ENCODE data around the gene TBL3. TPM values are rescaled to one million over a fixed set of nuclear protein-coding genes. Genes with fewer than 3 reads are reported as not detected.

Gene TBL3
- total RNA-seq, 1 donor from 2014 or later = 24.4 TPM

GRCh38 chr16:1998852-1999801, 27.3 kb downstream of the TBL3 start:
- Histone ChIP-seq H3K79me2 (ENCODE audit: insufficient read depth, low read length) (peaks cover 31% of the 10 kb centered on the region), H3K9ac (ENCODE audit: low read length) (no peak overlapping the region), H3K27ac (ENCODE audit: low read depth, low read length) (no peak overlapping the region), H3K4me2 (ENCODE audit: low read length) (no peak overlapping the region), H3K4me1 (ENCODE audit: insufficient read depth, low read length) (peaks cover 6% of the 10 kb centered on the region), H4K20me1 (ENCODE audit: insufficient read depth, low read length) (peaks cover 49% of the 10 kb centered on the region), H3K36me3 (ENCODE audit: insufficient read depth, low read length) (peaks cover 8% of the 10 kb centered on the region), H3K9me3 (ENCODE audit: insufficient read depth, low read depth, low read length) (no peaks in the 10 kb centered on the region), H3K27me3 (ENCODE audit: insufficient read depth, low read length) (no peaks in the 10 kb centered on the region), H2AFZ (ENCODE audit: low read depth, low read length) (no peak overlapping the region), H3K4me3 (ENCODE audit: insufficient read depth, low read depth, low read length) (no peak overlapping the region)
- no peaks in the 10 kb centered on the region for H3K27me3 Mint-ChIP-seq (ENCODE audit: low read depth, unreplicated experiment)
- peaks cover 9% of the 10 kb centered on the region for H3K36me3 Mint-ChIP-seq (ENCODE audit: low read depth, unreplicated experiment)
- no peaks in the 10 kb centered on the region for H3K9me3 Mint-ChIP-seq (ENCODE audit: unreplicated experiment)
- TF ChIP-seq CTCF (IDR thresholded peaks at IDR 0.05; ENCODE audit: insufficient read depth, low read depth, low read length) (no peak), EZH2 (IDR thresholded peaks at IDR 0.05; ENCODE audit: insufficient read depth, low read length) (no peak)
- DNase-seq (ENCODE audit: low read depth) = no peak
- no peak overlapping the region for H3K27ac Mint-ChIP-seq (ENCODE audit: unreplicated experiment)
- H3K4me1 Mint-ChIP-seq (ENCODE audit: low read depth, unreplicated experiment) = peaks cover 2% of the 10 kb centered on the region
- FAIRE-seq = no peak
- H3K4me3 Mint-ChIP-seq (ENCODE audit: unreplicated experiment) = no peak overlapping the region

- no peak for DNase-seq (ENCODE audit: low read depth)
- Histone ChIP-seq H3K36me3 (ENCODE audit: insufficient read depth, low read length) (peaks cover 8% of the 10 kb centered on the region), H3K79me2 (ENCODE audit: insufficient read depth, low read length) (peaks cover 40% of the 10 kb centered on the region), H3K9me3 (ENCODE audit: insufficient read depth, low read depth, low read length) (no peaks in the 10 kb centered on the region), H3K27me3 (ENCODE audit: insufficient read depth, low read length) (no peaks in the 10 kb centered on the region), H4K20me1 (ENCODE audit: insufficient read depth, low read length) (peaks cover 57% of the 10 kb centered on the region), H3K27ac (ENCODE audit: low read depth, low read length) (no peak overlapping the region), H3K4me2 (ENCODE audit: low read length) (no peak overlapping the region), H3K4me3 (ENCODE audit: insufficient read depth, low read depth, low read length) (no peak overlapping the region), H3K4me1 (ENCODE audit: insufficient read depth, low read length) (peaks cover 14% of the 10 kb centered on the region), H3K9ac (ENCODE audit: low read length) (no peak overlapping the region), H2AFZ (ENCODE audit: low read depth, low read length) (no peak overlapping the region)
- peaks cover 9% of the 10 kb centered on the region for H3K36me3 Mint-ChIP-seq (ENCODE audit: low read depth, unreplicated experiment)
- no peak overlapping the region for H3K27ac Mint-ChIP-seq (ENCODE audit: unreplicated experiment)
- H3K4me3 Mint-ChIP-seq (ENCODE audit: unreplicated experiment) = no peak overlapping the region
- no peaks in the 10 kb centered on the region for H3K27me3 Mint-ChIP-seq (ENCODE audit: low read depth, unreplicated experiment)
- H3K4me1 Mint-ChIP-seq (ENCODE audit: low read depth, unreplicated experiment) = peaks cover 2% of the 10 kb centered on the region
- no peak for FAIRE-seq
- no peak for TF ChIP-seq EZH2 (IDR thresholded peaks at IDR 0.05; ENCODE audit: insufficient read depth, low read length)
- no peaks in the 10 kb centered on the region for H3K9me3 Mint-ChIP-seq (ENCODE audit: unreplicated experiment)
Observed at GRCh38 chr16:1999866-2000514, 28.1 kb downstream of the TBL3 start.

GRCh38 chr16:2001035-2001434, 29.2 kb downstream of the TBL3 start:
- H3K27me3 Mint-ChIP-seq (ENCODE audit: low read depth, unreplicated experiment) = no peaks in the 10 kb centered on the region
- H3K79me2 ChIP-seq (ENCODE audit: insufficient read depth, low read length) = peaks cover 50% of the 10 kb centered on the region
- no peak overlapping the region for H3K4me3 Mint-ChIP-seq (ENCODE audit: unreplicated experiment)
- no peak for TF ChIP-seq CTCF (IDR thresholded peaks at IDR 0.05; ENCODE audit: insufficient read depth, low read depth, low read length)
- no peak for TF ChIP-seq EZH2 (IDR thresholded peaks at IDR 0.05; ENCODE audit: insufficient read depth, low read length)
- FAIRE-seq = no peak
- no peak overlapping the region for H3K27ac Mint-ChIP-seq (ENCODE audit: unreplicated experiment)
- no peaks in the 10 kb centered on the region for H3K9me3 Mint-ChIP-seq (ENCODE audit: unreplicated experiment)
- peaks cover 16% of the 10 kb centered on the region for H3K4me1 ChIP-seq (ENCODE audit: insufficient read depth, low read length)
- no peak overlapping the region for H3K4me3 ChIP-seq (ENCODE audit: insufficient read depth, low read depth, low read length)
- H4K20me1 ChIP-seq (ENCODE audit: insufficient read depth, low read length) = peaks cover 68% of the 10 kb centered on the region
- no peaks in the 10 kb centered on the region for H3K27me3 ChIP-seq (ENCODE audit: insufficient read depth, low read length)
- DNase-seq (ENCODE audit: low read depth) = no peak
- H3K36me3 ChIP-seq (ENCODE audit: insufficient read depth, low read length) = peaks cover 8% of the 10 kb centered on the region
- H3K36me3 Mint-ChIP-seq (ENCODE audit: low read depth, unreplicated experiment) = peaks cover 9% of the 10 kb centered on the region
- H2AFZ ChIP-seq (ENCODE audit: low read depth, low read length) = no peak overlapping the region
- H3K27ac ChIP-seq (ENCODE audit: low read depth, low read length) = no peak overlapping the region
- H3K4me2 ChIP-seq (ENCODE audit: low read length) = no peak overlapping the region
- H3K9ac ChIP-seq (ENCODE audit: low read length) = no peak overlapping the region
- H3K4me1 Mint-ChIP-seq (ENCODE audit: low read depth, unreplicated experiment) = peaks cover 5% of the 10 kb centered on the region
- H3K9me3 ChIP-seq (ENCODE audit: insufficient read depth, low read depth, low read length) = no peaks in the 10 kb centered on the region
